Measurements from ENCODE around the gene CPAMD8.

The CPAMD8 gene

GRCh38 chr19:16894080-16894479, 132.5 kb downstream of the CPAMD8 start:
- Histone ChIP-seq H3K9me3 (ENCODE audit: severe bottlenecking) (no peaks in the 10 kb centered on the region), H3K36me3 (ENCODE audit: low read depth) (no peaks in the 10 kb centered on the region), H3K27ac (ENCODE audit: poor library complexity, severe bottlenecking) (no peak overlapping the region), H3K27me3 (ENCODE audit: insufficient read depth, poor library complexity, severe bottlenecking) (no peaks in the 10 kb centered on the region), H3K4me3 (ENCODE audit: severe bottlenecking) (no peak overlapping the region), H3K4me1 (ENCODE audit: insufficient read depth, poor library complexity, severe bottlenecking) (no peaks in the 10 kb centered on the region)
- no peak for DNase-seq (ENCODE audit: low spot score)
- no peak for TF ChIP-seq CTCF (IDR thresholded peaks at IDR 0.05; ENCODE audit: poor library complexity, severe bottlenecking)
- ATAC-seq (ENCODE audit: low read depth): no peak

GRCh38 chr19:16893686-16893989, 133.0 kb downstream of the CPAMD8 start:
- Histone ChIP-seq H3K36me3 (ENCODE audit: low read depth) (no peaks in the 10 kb centered on the region), H3K9me3 (ENCODE audit: severe bottlenecking) (no peaks in the 10 kb centered on the region), H3K4me1 (ENCODE audit: insufficient read depth, poor library complexity, severe bottlenecking) (no peaks in the 10 kb centered on the region), H3K4me3 (ENCODE audit: severe bottlenecking) (no peak overlapping the region), H3K27ac (ENCODE audit: poor library complexity, severe bottlenecking) (no peak overlapping the region), H3K27me3 (ENCODE audit: insufficient read depth, poor library complexity, severe bottlenecking) (no peaks in the 10 kb centered on the region)
- no peak for TF ChIP-seq CTCF (IDR thresholded peaks at IDR 0.05; ENCODE audit: poor library complexity, severe bottlenecking)
- ATAC-seq (ENCODE audit: low read depth): no peak
- DNase-seq (ENCODE audit: low spot score): no peak

GRCh38 chr19:16892868-16893685, 133.5 kb downstream of the CPAMD8 start:
- H3K4me3 ChIP-seq (ENCODE audit: severe bottlenecking): no peak overlapping the region
- no peak overlapping the region for H3K27ac ChIP-seq (ENCODE audit: poor library complexity, severe bottlenecking)
- no peaks in the 10 kb centered on the region for H3K9me3 ChIP-seq (ENCODE audit: severe bottlenecking)
- H3K27me3 ChIP-seq (ENCODE audit: insufficient read depth, poor library complexity, severe bottlenecking): no peaks in the 10 kb centered on the region
- no peak for TF ChIP-seq CTCF (IDR thresholded peaks at IDR 0.05; ENCODE audit: poor library complexity, severe bottlenecking)
- H3K36me3 ChIP-seq (ENCODE audit: low read depth): no peaks in the 10 kb centered on the region
- DNase-seq (ENCODE audit: low spot score) (no peak), ATAC-seq (ENCODE audit: low read depth) (no peak)
- H3K4me1 ChIP-seq (ENCODE audit: insufficient read depth, poor library complexity, severe bottlenecking): no peaks in the 10 kb centered on the region

- Histone ChIP-seq H3K27ac (ENCODE audit: poor library complexity, severe bottlenecking) (no peak overlapping the region), H3K36me3 (ENCODE audit: low read depth) (no peaks in the 10 kb centered on the region), H3K4me1 (ENCODE audit: insufficient read depth, poor library complexity, severe bottlenecking) (no peaks in the 10 kb centered on the region), H3K9me3 (ENCODE audit: severe bottlenecking) (no peaks in the 10 kb centered on the region), H3K27me3 (ENCODE audit: insufficient read depth, poor library complexity, severe bottlenecking) (no peaks in the 10 kb centered on the region), H3K4me3 (ENCODE audit: severe bottlenecking) (no peak overlapping the region)
- DNase-seq (ENCODE audit: low spot score) (no peak), ATAC-seq (ENCODE audit: low read depth) (no peak)
- no peak for TF ChIP-seq CTCF (IDR thresholded peaks at IDR 0.05; ENCODE audit: poor library complexity, severe bottlenecking)
These were observed 134.2 kb downstream of the CPAMD8 start for GRCh38 chr19:16892436-16892835.

- ATAC-seq (ENCODE audit: low read depth) (no peak), DNase-seq (ENCODE audit: low spot score) (no peak)
- no peak overlapping the region for H3K27ac ChIP-seq (ENCODE audit: poor library complexity, severe bottlenecking)
- H3K4me3 ChIP-seq (ENCODE audit: severe bottlenecking): no peak overlapping the region
- H3K9me3 ChIP-seq (ENCODE audit: severe bottlenecking): no peaks in the 10 kb centered on the region
- no peak for TF ChIP-seq CTCF (IDR thresholded peaks at IDR 0.05; ENCODE audit: poor library complexity, severe bottlenecking)
- no peaks in the 10 kb centered on the region for H3K4me1 ChIP-seq (ENCODE audit: insufficient read depth, poor library complexity, severe bottlenecking)
- no peaks in the 10 kb centered on the region for H3K27me3 ChIP-seq (ENCODE audit: insufficient read depth, poor library complexity, severe bottlenecking)
- no peaks in the 10 kb centered on the region for H3K36me3 ChIP-seq (ENCODE audit: low read depth)
These were observed 134.8 kb downstream of the CPAMD8 start for GRCh38 chr19:16891696-16892382.
